Cardiac fibroblast (primary cell): ENCODE measurements around the gene KCTD17.
A peak's percentile ranks its signal among the peaks of the same experiment; 100 is the strongest.

Experiments
- DNase-seq, 2 donors: peaks; one replicate each; pipeline versions ENCODE4 v3.0.0 to v3.0.0-alpha.2; 2010; ENCODE audit warnings: low read depth in 2 of 2
- H3K4me3 ChIP-seq, 2 donors: replicated peaks in 1 of 2; 1 replicate in 1 of 2; 2 replicates in 1 of 2; pipeline ENCODE4 v1.5.1; 2011; ENCODE audit warnings: low read depth in 2 of 2, low read length in 2 of 2, mild to moderate bottlenecking in 2 of 2, moderate library complexity in 1 of 2
- TF ChIP-seq, protein P1 (sequence below): IDR thresholded peaks from one replicate; pipeline ENCODE4 v1.5.1; 2011; ENCODE audit warnings: low read depth, mild to moderate bottlenecking, low read length, inconsistent platforms

KCTD17 gene

DNA sequence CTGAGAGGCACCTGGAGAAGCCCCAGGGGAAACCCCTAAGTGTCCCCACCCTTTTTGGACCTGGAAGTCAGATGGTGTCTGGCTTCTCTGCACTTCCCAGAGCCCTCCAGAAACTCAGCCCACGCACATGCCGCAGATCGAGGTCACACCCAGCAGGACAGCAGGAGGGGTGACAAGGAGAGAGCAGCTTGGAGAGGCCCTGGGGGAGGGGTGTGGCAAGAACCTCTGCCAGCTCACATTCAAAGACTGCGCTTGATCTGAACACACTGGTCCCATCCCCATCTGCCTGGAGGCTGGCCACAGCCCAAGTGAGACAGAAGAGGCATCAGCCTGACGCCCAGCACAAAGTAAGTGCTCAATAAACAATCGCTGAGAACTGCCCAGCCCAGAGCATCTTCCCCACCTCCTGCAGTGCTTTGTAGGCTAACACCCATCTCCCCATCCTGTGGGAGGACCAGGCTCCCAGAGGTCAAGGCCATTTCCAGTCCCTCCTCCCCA is 36.6 kb downstream of the KCTD17 start:
- peak in 1 of 2 donors; percentile 23 for DNase-seq

DNA sequence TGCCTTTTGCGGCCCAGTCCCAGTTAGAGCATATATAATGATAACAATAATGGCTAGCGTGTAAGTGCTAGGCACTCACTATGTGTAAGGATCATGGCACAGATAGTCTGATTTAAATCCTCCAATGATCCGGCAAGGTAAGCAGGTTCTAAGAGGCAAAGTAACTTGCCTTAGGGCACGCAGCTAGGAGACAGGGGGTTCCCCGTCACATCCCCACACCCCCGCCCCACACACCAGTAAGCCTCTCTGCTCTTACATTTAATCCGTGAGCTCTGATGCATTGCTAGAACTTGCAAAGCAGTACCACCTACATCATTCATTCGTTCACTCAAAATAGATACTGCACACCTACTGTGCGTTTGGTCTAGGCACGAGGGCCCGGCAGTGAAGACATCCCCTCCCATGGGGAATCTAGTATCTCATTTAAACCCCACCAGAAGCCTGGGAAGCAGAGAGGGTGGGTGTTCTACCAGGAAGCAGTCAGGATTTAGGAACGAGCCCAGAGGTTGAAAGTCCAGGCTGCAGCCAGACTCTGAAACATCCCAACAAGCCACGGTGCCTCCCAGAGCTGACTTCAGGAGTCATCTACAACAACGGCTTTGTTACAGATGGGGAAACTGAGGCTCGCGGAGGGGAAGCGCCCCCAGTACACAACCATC is 37.3 kb downstream of the KCTD17 start:
- no peak for DNase-seq
- TF ChIP-seq, protein P1, sequence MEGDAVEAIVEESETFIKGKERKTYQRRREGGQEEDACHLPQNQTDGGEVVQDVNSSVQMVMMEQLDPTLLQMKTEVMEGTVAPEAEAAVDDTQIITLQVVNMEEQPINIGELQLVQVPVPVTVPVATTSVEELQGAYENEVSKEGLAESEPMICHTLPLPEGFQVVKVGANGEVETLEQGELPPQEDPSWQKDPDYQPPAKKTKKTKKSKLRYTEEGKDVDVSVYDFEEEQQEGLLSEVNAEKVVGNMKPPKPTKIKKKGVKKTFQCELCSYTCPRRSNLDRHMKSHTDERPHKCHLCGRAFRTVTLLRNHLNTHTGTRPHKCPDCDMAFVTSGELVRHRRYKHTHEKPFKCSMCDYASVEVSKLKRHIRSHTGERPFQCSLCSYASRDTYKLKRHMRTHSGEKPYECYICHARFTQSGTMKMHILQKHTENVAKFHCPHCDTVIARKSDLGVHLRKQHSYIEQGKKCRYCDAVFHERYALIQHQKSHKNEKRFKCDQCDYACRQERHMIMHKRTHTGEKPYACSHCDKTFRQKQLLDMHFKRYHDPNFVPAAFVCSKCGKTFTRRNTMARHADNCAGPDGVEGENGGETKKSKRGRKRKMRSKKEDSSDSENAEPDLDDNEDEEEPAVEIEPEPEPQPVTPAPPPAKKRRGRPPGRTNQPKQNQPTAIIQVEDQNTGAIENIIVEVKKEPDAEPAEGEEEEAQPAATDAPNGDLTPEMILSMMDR = no peak
- no peak overlapping the region for H3K4me3 ChIP-seq

More for the DNA sequence above, 36.6 kb downstream of the KCTD17 start:
- TF ChIP-seq, protein P1 = no peak
- H3K4me3 ChIP-seq = no peak overlapping the region

DNA sequence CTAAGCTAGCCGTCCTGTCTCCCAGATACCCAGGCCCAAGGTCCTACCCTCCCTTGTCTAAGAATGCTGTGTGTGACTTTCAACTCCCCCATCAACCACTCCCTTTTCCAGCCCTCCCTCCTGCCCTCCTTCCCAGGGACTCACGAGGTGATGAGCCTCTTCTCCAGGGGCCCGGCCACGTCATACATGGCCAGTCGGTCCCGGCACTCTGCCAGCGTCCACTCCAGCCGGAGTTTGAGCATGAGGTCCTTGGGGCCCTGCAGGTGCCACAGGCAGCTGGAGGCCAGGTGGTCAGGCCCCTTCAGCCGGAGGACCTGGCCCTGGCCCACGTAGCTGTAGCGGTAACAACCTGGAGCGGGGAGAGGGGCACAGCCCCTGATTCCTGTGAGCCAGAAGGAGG is 37.9 kb downstream of the KCTD17 start:
- DNase-seq = peak in 1 of 2 donors; percentile 52
- no peak overlapping the region for H3K4me3 ChIP-seq
- TF ChIP-seq, protein P1 = no peak

DNA sequence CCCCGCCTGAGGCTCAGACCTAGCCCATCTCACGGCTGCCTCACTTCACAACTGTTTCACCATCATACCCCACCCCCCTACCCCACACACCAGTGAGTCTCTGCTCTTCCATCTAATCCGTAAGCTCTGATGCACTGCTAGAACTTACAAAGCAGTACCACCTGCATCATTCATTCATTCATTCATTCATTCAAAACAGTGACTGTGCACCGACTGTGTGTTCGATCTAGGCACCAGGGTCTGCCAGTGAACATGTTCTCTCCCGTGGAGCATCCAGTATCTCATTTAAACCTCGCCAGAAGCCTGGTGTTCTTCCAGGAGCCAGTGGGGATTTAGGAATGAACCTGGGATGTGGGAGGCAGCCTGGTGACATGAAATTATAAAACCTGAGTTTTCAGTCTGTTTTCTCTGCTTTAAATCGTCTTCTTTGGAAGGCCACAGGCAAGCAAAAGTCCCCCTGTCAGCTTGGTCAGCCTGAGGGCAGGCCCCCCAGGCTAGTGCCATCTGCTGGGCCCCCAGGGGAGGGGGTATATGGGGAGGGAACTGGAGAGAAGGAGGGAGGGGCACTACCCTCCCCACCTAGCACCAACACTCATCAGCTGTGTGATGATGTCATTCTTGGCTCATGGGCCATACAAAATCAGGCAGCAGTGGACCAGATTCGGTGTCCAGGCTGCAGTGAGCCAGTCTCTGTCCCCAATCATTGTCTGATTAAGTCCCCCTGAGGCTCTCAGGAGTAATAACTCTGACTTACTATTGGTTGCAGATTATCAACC is 39.6 kb downstream of the KCTD17 start:
- no peak overlapping the region for H3K4me3 ChIP-seq
- DNase-seq = no peak
- TF ChIP-seq, protein P1 = no peak

DNA sequence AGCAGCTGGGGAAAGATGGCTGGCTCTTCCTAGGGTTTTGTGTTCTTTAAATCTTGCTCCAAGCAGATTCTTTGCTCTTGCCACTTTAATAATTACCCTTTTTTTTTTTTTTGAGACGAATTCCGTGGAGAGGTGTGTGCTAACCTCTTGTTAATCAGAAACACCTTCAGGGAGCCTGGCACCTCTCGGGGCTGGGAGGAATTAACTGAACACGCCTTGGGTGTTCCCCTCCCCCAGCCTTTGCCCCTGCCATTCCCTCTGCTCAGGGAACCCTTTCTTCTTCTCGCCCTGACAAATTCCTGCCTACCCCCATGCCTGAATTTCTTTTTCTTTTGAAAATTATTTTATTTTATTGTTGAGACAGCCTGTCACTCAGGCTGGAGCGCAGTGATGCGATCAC is 40.5 kb downstream of the KCTD17 start:
- no peak overlapping the region for H3K4me3 ChIP-seq
- DNase-seq = no peak
- TF ChIP-seq, protein P1 = no peak

DNA sequence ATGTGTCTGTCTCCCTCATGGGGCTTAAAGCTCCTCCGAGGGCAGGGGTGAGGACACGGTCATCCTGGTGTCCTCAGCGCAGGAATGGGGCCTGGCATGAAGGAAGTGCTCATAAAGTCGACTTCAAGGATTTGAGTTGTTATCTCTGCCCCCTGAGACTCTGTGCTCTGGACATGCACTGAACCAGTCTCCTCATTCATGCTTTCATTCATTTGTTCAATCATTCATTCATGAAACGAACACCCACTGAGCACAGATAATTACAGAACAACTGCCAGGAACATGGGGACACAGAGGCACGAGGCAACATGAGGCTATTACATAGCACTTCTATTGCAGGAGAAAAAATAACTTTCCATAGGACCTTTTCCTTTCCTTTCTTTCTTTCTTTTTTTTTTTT is 41.5 kb downstream of the KCTD17 start:
- H3K4me3 ChIP-seq = no peak overlapping the region
- TF ChIP-seq, protein P1 = no peak
- no peak for DNase-seq
